ENCODE results near the gene ATP6V1C2.
"Not testable (repeated sequence)": the region's sequence is repeated elsewhere in the genome, so short reads cannot be mapped to it uniquely, and the experiment has no call there.

Gene ATP6V1C2

GRCh38 chr2:10787176-10787968 is 65.9 kb downstream of the ATP6V1C2 start:
- no peak for DNase-seq

DNA sequence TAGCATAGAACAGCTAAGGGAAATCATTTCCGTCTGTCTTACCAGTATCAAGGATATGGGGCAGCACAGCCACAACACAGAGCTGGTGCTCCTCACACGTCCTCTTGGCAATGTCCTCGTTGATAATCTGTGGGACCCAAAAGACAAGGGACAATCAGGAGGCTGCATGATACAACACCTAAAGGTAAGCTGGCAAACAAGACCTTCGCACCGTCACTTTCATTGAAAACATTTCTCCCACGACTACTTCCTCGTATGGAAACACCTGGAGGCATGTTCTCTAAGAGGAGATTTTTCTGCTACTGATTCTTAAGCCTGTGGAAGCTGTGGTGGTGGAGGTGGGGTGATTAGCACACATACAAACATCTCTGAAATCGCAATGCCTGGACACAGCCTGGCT is 67.4 kb downstream of the ATP6V1C2 start:
- no peak for DNase-seq

- DNase-seq = no peak
Measured at GRCh38 chr2:10790228-10790973, 69.0 kb downstream of the ATP6V1C2 start.

GRCh38 chr2:10792001-10792634 is 70.7 kb downstream of the ATP6V1C2 start:
- no peak for DNase-seq

- DNase-seq = no peak
Measured at GRCh38 chr2:10792660-10793400, 71.4 kb downstream of the ATP6V1C2 start.

- no peak for DNase-seq
Measured at GRCh38 chr2:10793816-10794215, 72.4 kb downstream of the ATP6V1C2 start.

DNA sequence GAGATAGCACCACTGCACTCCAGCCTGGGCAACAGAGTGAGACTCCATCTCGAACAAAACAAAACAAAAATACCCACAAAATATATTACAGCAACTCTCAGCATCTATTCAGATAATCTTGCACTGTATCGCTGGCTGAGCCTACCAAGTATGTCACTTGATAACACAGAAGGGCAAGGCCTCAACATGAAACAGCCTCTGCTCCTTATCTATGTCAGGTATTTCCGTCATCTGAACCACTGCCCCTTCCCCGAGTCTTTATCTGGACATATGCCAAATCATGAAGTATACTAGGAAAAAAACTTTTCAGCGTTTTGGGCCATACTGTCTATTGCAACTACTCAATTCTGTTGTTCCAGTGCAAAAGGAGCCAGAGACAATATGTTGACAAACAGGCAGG is 73.4 kb downstream of the ATP6V1C2 start:
- DNase-seq = no peak

DNA sequence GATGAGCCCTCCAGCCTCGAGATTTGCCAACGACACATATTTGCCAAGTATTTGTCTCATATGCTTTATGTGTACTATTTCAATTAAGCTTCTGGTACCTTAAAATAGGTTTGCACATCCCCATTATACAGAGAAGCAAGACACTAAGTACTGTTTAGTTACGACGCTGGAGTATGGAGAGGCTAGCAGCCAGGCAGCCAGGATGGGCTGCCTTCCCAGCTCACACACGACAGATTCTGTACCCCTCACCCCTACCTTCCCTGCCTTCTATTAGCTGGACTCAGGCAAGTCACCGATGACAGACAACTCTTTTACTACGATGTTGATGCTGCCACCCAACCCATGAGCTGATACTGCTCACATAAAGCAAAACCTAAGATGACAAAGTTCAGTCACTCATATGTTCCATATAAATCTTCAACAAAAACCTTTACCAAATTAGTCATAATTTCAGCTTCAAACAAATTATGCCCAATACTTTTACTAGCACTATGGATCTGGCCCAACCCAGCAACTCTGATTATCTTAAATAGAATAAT is 74.1 kb downstream of the ATP6V1C2 start:
- DNase-seq = no peak

DNA sequence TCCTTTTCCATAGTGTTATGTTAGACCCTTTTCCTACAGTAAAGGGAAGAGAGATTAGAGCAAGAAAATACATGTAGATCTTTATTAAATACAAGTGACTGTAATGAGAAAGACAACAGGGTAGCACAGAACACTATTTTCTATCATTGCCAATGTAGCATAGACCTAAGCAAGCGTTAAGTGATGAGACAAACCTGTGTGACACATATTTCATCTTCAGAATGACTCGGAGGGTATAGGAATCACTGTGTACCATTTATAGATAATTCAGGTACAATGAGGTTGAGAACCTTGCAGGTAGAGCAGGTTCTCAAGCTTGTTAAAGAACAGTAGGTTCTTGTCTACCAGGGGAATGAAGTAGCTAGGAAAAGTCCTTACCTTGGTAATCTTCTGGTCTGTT is 75.3 kb downstream of the ATP6V1C2 start:
- DNase-seq = no peak

- no peak for DNase-seq
Measured at GRCh38 chr2:10798783-10799182, 77.4 kb downstream of the ATP6V1C2 start.

GRCh38 chr2:10800163-10800562 is 78.7 kb downstream of the ATP6V1C2 start:
- DNase-seq = no peak

DNA sequence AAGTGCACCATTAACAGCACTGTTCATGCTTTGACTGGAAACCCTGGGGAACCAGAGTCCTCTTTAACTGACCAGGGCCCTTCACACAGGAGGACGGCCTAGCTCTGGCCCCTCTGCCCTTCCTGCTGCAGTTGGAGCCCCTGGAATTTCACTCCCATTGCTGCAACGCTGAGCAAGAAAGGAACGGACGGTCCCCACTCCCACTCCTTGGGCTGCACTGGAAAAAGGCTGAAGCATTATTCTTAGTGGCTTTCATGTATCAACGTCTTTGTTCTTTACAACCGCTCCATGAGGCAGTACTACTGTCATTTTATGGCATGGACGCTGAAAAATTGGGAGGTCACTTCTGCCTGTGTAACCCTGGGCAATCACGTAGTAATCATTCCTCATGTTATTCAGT is 81.2 kb downstream of the ATP6V1C2 start:
- no peak for DNase-seq

- not testable (repeated sequence) for DNase-seq
Measured at GRCh38 chr2:10805990-10806389, 84.6 kb downstream of the ATP6V1C2 start.

- no peak for DNase-seq
Measured at GRCh38 chr2:10806543-10806942, 85.1 kb downstream of the ATP6V1C2 start.

GRCh38 chr2:10810202-10811161 is 89.1 kb downstream of the ATP6V1C2 start:
- no peak for DNase-seq

DNA sequence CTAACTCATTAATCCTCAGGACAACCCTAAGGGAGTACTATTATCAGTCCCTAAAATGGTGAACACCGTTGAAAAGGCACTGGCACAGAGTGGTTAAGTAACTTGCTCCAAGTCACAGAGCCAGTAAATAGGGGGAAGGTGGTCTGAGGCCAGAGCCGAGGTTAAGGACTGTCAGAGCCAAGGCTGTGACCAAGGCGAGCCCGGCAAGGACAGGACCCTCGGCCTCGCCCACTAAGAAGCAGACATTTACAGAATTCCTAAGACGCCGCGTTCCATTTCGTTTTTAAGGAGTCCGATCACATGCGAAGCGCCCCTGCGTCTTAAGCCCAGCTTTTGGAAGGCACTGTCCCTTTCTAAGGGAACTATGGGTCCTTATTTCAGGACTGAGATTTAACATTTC is 90.1 kb downstream of the ATP6V1C2 start:
- DNase-seq = no peak

- peak; percentile 88 for DNase-seq
Measured at GRCh38 chr2:10812362-10813162, 91.1 kb downstream of the ATP6V1C2 start, which contains the start of gene PDIA6. Gene PDIA6, minus strand, starts transcription at chr2:10812785. Its CDS starts 89 bp downstream, at chr2:10812696.

- DNase-seq = not testable (repeated sequence)
Measured at GRCh38 chr2:10813163-10814138, 92.0 kb downstream of the ATP6V1C2 start.

DNA sequence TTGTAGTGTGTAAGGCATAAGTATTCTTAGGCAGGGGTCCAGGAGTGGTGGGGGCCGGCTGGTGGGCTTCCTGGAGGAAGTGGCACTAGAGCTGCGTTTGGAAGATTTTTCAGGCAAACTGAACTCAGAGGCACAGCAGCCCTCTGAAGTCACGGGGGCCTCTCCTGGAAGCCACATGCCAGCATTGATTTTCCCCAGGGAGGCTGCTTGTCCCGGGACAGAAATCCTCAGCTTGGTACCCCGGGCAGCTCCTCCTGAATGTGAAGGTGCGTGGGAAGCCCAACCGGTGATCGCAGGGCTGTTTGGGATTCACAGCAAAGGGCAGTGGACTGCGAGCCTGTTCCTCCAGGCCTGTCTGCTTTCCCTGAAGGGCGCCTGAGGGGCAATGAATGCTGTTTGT is 92.7 kb downstream of the ATP6V1C2 start:
- no peak for DNase-seq

Measured in NCI-H1105 treated with DMSO at 0.1 percent for 48 hours (cell line).